ENCODE measurements around the gene PAX5.
A peak's percentile ranks its signal among the peaks of the same experiment; 100 is the strongest.

The PAX5 gene

GRCh38 chr9:36868586-36869282 lies 165.3 kb downstream of the PAX5 start:
- H3K4me3 ChIP-seq (ENCODE audit: severe bottlenecking), result no peak overlapping the region
- H3K36me3 ChIP-seq (ENCODE audit: low read depth), result no peaks in the 10 kb centered on the region
- H3K4me1 ChIP-seq (ENCODE audit: insufficient read depth, poor library complexity, severe bottlenecking), result no peaks in the 10 kb centered on the region
- TF ChIP-seq CTCF (IDR thresholded peaks at IDR 0.05; ENCODE audit: poor library complexity, severe bottlenecking), result no peak
- no peak overlapping the region for H3K27ac ChIP-seq (ENCODE audit: poor library complexity, severe bottlenecking)
- DNase-seq (ENCODE audit: low spot score), result no peak
- H3K9me3 ChIP-seq (ENCODE audit: severe bottlenecking), result no peaks in the 10 kb centered on the region
- peaks cover 3% of the 10 kb centered on the region for H3K27me3 ChIP-seq (ENCODE audit: insufficient read depth, poor library complexity, severe bottlenecking)
- ATAC-seq (ENCODE audit: low read depth), result no peak

GRCh38 chr9:36867672-36868471 lies 166.2 kb downstream of the PAX5 start:
- DNase-seq (ENCODE audit: low spot score) (no peak), ATAC-seq (ENCODE audit: low read depth) (no peak)
- TF ChIP-seq CTCF (IDR thresholded peaks at IDR 0.05; ENCODE audit: poor library complexity, severe bottlenecking), result no peak
- Histone ChIP-seq H3K36me3 (ENCODE audit: low read depth) (no peaks in the 10 kb centered on the region), H3K27ac (ENCODE audit: poor library complexity, severe bottlenecking) (no peak overlapping the region), H3K4me1 (ENCODE audit: insufficient read depth, poor library complexity, severe bottlenecking) (no peaks in the 10 kb centered on the region), H3K9me3 (ENCODE audit: severe bottlenecking) (no peaks in the 10 kb centered on the region), H3K27me3 (ENCODE audit: insufficient read depth, poor library complexity, severe bottlenecking) (peaks cover 3% of the 10 kb centered on the region), H3K4me3 (ENCODE audit: severe bottlenecking) (no peak overlapping the region)

- Histone ChIP-seq H3K4me1 (ENCODE audit: insufficient read depth, poor library complexity, severe bottlenecking) (no peaks in the 10 kb centered on the region), H3K9me3 (ENCODE audit: severe bottlenecking) (no peaks in the 10 kb centered on the region), H3K27ac (ENCODE audit: poor library complexity, severe bottlenecking) (no peak overlapping the region), H3K4me3 (ENCODE audit: severe bottlenecking) (no peak overlapping the region), H3K36me3 (ENCODE audit: low read depth) (no peaks in the 10 kb centered on the region), H3K27me3 (ENCODE audit: insufficient read depth, poor library complexity, severe bottlenecking) (peaks cover 3% of the 10 kb centered on the region)
- ATAC-seq (ENCODE audit: low read depth) (no peak), DNase-seq (ENCODE audit: low spot score) (no peak)
- TF ChIP-seq CTCF (IDR thresholded peaks at IDR 0.05; ENCODE audit: poor library complexity, severe bottlenecking), result no peak
These were observed 166.8 kb downstream of the PAX5 start for GRCh38 chr9:36867241-36867640.

- no peaks in the 10 kb centered on the region for H3K4me1 ChIP-seq (ENCODE audit: insufficient read depth, poor library complexity, severe bottlenecking)
- peak; percentile 29; the same call in 1 of the 3 replicates for ATAC-seq (ENCODE audit: low read depth)
- DNase-seq (ENCODE audit: low spot score), result no peak
- TF ChIP-seq CTCF (IDR thresholded peaks at IDR 0.05; ENCODE audit: poor library complexity, severe bottlenecking), result peak; percentile 8
- no peaks in the 10 kb centered on the region for H3K36me3 ChIP-seq (ENCODE audit: low read depth)
- no peak overlapping the region for H3K4me3 ChIP-seq (ENCODE audit: severe bottlenecking)
- no peak overlapping the region for H3K27ac ChIP-seq (ENCODE audit: poor library complexity, severe bottlenecking)
- no peaks in the 10 kb centered on the region for H3K9me3 ChIP-seq (ENCODE audit: severe bottlenecking)
- H3K27me3 ChIP-seq (ENCODE audit: insufficient read depth, poor library complexity, severe bottlenecking), result peaks cover 3% of the 10 kb centered on the region
These were observed 167.2 kb downstream of the PAX5 start for GRCh38 chr9:36866840-36867239.

Data from RWPE2 (cell line).